ENCODE results near the gene SLC9A1.
A peak's percentile ranks its signal among the peaks of the same experiment; 100 is the strongest.

The SLC9A1 gene

DNA sequence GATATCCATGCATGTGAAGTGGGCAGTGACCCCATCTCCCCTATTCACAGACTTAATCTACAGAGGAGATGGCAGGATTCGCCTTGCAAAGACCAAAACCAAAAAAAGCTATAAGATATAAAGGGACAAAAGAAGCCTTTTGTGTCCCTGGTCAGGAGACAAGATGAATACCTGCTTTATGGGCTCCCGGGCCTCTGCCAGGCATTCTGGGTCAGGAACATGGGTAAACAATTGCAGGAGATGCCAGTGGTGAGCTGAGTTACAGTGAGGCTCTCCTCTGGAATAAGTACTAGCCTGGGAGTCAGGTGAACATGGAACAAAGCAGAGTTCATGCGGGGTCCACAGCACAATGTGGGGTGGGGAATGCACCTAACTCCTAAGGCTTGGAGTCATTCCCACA is 4.7 kb downstream of the SLC9A1 start:
- no peak for DNase-seq

DNA sequence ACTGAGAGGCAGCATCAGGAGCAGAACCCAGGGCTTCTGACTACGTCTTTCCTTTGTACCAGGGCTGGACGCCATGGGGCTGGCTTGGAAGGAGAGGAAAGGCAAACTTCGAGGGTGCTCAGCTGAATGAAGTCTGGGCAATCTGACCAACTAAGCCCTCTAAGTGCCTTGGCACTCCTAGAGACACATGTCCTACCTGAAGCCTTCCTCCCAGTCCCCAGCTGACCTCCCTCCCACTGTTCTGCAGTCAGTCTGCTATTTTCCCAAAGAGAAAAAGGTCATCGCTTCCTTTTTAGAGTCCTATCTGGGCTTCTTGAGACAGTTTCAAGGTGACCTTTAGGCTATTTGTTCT is 5.2 kb downstream of the SLC9A1 start:
- no peak for DNase-seq

DNA sequence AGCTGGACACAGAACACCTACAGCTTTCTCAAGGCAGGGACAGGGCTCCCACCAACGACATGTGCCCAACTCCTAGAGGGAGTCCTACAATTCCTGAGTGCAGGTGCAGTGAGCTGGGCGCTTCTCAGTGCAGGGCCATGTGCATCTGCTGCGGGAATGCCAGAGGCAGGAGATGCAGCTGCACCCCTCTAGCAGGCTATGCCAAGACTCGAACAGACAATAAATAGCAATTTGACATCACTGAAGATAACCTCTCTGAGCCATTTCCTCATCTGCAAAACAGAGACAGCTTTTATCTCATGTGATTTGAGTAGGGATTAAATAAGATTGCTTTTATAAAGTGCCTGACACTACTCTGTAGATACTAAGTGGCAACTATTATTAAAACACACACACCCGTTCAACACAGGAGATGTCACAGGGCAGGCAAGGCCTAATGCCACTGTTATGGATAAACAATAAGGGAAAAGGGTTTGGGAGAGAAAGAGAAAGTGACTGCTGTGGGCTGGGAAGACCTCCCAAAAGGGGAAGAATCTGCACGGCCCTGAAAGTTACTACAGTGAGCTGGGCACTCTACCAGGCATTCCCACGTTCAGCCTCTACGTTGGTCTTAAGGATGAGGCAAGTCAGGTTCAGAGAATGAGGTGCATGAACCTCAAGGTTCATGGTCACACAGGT is 5.7 kb downstream of the SLC9A1 start:
- DNase-seq, result no peak

DNA sequence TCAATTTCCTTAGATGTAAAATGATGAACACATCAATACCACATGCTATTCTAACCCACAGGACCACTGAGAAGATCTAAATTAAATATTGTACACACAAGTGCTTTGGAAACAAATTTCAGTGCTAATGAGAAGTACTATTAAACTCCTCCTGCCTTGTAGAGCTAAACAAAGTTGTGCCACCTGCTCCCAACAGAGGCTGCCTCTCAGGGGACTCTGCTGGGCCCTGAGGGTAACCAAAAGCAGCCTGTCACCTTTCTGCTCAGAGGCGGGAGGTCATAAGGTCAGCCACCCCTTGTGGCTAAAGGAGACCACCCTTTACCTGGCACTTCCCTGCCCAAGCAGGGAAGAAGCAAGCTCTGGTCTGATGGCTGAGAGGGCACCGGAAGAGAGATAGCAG is 6.3 kb downstream of the SLC9A1 start:
- DNase-seq, result no peak

DNA sequence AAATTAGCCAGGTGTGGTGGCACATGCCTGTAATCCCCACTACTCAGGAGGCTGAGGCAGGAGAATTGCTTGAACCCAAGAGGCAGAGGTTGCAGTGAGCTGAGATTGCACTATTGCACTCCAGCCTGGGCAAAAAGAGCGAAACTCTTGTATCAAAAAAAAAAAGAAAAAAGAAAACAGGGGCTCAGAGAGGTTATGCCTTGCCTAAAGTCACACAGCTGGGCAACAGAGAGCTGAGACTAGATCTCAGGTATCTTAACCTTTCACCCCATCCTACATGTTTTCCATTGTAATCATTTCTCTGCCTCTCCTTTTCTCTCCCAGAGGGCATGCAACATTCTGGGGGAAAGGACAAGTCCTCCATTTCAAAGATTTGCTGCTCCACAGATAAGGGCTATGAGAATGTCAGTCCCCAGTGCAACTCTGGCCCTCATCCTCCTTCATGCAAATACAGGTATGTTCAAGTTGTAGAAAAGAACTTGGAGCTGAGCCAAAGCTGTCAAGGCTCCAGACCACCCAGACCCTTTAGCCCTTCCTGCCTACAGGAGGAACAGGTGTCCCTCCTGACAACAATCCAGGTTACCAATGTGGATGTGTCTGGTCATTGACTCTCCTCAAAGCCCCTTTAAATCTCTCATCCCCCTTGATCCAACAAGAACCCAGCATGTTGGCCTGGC is 6.9 kb downstream of the SLC9A1 start:
- no peak for DNase-seq

DNA sequence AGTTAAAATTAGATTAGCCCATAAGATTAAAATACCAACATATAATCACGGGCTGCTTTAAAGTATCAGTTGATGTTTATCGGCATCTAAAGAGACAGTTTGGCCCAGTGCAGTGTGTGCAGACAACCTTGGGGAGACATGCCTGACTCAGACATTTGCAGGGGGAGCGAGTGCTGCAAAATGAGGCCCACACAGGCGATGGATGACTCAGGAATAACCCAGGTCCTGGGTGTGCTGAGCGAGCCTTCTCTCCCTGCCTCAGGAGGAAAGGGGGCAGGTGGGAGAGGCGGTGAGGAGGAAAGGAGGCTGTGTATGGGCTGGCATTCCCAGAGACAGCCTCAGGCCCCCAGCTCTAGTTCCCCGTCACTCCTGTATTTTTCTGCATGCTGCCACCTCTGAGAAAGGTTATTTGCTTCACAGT is 9.0 kb downstream of the SLC9A1 start:
- no peak for DNase-seq

DNA sequence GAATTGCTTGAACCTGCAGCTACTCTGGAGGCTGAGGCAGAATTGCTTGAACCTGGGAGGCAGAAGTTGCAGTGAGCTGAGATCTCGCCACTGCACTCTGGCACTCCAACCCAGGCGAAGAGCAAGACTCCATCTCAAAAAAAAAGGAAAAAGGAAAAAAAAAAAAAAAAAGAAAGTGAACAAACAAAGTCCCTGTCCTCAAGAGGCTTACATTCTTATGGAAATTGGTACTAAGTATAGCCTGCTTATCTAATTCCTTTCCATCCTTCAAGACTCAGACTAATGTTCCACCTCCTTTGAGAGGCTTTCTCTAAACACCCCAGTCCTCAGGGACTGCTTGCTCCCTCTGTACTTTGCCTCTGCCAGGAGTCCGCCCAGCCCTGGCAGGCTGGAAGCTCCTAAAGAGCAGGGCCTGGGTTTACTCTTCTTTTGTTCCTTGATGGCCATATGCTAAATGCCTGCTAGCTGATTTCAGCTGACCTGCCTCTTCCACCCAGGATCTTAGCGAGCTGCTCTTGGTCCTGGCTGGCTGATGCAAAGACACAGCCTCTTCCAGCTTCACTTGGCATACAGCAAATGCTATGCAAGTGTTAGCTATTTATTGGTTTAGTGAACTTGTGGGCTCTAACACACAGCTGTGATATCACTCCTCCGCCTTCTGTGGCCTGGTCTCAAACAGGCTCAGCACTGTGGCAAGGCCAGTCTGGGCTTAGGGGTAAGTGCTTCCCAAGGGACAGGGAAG is 9.8 kb downstream of the SLC9A1 start:
- no peak for DNase-seq

DNA sequence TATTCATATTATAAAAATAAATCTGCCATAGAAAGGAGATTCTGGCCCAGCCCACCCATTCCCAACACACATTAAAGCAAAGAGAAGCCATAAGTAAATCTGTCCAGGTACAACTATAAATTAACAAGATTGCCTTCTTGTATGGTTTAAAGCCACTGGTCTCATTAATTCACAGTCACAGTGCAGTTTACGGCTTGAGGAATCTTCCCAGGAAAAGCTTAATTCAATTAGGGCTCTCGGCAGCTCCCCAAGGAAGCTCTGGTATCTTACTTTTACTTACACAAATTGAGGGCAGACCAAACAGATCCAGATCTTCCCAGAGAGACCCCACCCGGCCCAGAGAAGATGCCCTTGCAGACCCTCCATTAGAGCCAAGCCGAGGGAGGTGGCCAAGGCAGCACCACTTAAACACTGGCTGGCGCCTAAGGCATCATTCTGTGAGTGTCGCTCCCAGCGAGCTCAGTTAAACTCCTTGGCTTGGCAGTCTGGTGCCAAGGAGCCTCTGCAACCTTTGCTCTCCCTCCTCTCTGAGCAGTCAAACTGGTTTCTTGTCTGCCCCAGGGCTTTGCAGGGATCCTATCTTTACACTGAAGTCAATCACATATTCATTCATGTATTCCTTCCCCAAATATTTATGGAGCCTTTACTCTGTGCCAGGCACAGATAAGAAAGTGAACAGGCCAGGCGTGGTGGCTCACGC is 10.7 kb downstream of the SLC9A1 start:
- no peak for DNase-seq

DNA sequence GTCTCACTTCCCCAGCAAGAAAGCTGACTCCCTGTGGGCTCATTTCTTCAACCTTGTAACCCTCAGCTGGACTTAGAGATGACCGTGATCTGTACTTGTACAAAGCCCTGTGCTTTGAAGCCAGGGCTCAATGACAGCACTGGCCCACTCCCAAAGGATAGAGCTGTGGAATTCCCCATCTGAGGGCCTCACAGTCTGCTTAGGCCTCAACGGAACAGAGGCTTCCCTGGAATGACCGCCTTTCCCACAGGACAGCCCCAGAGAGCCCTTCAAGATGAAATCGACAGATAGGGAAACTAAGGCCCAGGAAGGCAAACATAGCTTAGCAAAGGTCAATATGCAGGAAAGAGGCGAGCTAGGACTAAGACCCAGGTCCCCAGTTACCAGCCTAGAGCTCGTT is 11.5 kb downstream of the SLC9A1 start:
- no peak for DNase-seq

DNA sequence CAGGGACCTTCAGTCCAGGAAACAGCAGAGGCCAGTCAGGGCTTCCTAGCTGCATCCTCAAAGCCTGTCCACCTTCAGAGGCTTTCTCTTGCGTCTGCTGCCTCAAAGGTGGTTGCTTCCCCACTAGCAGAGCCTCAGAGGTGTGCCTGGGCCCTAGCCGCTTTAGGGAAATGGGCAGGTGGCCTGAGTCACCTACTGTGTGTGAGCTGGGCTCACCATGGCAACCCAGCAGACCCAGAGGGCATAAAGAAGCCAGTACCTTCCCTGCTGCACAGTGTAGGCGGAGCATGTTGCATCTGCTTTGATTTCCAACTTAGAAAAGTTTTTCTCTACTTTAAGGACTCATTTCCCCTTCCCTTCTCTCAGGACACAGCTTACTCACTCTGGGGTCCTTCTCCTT is 12.5 kb downstream of the SLC9A1 start:
- no peak for DNase-seq

DNA sequence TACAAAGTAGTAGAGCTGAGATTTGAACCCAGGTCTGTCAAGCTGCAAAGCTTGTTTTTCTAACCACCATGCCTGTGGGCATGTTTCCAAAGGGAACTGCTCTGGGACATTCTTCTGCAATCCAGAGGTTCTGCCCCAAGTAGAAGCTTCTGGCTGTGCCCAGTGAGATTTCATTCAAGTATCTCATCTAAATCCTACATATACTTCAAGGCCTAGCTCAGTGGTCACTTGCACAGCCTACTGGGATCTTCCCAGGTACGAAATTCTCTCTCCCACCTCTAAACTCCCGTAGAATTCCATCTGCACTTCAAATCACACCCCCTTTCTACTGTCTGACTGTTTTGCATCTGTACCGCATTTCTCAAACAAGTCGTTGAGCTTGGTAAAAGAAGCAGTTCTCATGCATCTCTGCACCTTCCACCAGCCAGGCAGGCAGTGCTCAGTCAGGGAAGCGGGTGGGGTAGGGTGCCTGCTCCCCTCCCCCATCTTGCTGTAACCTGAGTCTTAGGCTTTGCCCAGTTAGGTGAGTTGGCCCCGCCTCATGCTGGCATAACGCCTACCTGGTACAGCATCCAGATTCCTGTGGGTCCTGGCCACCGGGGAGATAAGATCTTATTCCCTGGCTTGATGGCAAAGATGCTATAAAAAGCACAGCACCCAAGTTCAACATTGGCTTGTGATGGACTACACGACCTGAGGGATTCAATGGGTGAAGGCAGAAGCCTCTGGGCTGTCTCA is 13.5 kb downstream of the SLC9A1 start:
- DNase-seq, result no peak

DNA sequence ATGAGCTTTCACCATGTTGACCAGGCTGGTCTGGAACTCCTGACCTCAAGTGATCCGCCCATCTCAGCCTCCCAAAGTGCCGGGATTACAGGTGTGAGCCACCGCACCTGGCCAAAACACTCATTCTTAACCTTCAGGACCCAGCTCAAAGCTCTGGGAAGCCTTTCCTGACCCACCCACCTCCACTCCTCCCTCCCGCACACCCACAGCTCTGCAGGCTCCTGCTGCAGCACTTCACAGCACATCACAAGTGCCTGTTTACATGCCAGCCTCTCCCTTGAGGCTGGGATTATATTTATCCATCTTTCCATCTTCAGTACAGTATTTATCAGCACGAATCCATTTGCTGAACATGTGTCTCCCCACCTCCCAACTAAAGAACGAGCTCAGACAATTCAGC is 14.9 kb downstream of the SLC9A1 start:
- DNase-seq, result no peak

DNA sequence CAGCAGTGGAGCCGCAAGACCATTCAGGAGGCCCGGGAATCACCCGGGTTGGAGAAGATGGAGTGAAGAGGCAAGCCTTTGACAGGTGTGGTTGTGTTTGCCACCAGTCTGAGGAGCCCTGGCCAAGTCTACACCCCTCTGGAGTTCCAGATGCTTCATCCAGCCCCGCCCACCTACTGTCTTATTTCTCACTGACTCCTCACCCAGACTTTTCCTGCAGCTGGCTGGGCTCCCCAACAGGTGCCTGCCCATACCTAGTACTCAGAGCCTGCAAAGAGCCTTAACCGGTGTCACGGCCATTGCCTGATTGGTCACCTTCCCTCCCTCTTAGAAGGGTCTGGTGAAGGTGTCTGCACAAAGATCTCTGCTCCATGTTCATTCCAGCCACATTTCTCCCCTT is 16.0 kb downstream of the SLC9A1 start:
- DNase-seq, result no peak

DNA sequence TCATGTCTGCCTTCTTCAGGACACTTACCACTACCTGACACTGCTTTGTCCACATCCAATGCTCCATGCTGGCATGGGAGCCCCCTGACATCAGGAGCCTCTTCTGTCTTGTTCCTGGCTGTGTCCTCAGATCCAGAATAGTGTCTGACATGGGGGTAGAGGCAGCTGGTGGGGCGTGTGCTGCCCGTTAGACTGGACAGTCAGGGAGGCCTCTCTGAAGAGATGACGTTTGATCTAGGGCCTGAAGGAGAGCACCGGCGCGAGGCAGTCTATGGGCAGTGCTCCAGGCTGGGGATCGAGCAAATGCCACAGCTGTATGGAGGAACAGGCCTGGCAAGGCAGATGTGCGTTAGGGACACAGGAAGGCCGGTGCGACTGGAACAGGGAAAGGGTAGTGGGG is 16.6 kb downstream of the SLC9A1 start:
- no peak for DNase-seq

DNA sequence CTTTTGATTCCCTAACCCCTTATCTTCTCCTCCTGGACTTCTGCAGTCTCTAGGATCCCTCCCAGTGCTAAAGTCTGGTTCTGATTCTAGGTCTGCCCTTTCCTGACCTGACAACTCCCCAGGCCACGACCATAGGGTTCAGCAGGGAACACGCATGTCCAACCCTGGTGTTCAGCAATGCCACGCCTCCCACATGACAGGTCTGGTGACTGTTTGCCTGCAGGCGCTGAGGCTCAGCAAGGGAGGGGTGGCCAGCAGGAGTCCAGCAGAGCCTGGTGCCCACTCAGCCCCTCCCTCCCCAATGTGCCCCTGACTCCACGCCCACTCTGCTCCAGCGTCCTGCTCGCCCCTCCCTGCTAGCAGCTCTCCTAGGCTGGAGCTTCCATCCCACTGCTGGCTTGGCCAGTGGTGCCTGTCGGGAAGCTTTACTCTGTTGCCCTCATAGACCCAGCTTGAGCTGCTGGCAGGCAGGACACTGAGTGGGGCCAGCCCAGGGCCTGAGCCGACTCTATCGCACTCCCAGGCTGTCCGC is 17.3 kb downstream of the SLC9A1 start:
- DNase-seq, result no peak

DNA sequence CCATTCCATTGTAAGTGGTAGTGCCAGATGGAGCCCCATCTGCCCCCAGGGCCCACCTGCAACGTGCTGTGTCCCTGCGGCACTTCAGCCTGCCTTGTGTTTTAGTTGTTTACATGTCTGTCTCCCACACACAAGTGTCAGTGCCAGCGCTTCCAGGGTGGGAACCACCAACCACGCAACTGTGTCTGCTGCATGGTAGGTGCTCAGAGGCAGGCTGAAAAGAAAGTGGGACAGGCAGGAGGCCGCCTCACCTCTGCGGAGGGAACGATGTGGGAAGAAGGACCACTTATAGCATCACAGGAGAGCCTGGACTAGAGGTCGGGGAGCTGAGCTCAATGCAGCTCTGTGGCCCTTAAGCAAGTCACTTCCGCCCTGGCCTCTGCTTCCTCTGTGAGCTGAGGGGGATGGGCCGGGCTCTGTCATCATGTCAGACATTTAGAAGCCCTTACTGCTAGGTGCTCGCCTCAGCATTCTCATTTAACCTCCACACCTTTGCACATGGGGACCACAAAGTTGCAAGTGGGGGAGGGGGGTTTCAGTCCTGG is 17.9 kb downstream of the SLC9A1 start:
- DNase-seq, result peak; percentile 18

DNA sequence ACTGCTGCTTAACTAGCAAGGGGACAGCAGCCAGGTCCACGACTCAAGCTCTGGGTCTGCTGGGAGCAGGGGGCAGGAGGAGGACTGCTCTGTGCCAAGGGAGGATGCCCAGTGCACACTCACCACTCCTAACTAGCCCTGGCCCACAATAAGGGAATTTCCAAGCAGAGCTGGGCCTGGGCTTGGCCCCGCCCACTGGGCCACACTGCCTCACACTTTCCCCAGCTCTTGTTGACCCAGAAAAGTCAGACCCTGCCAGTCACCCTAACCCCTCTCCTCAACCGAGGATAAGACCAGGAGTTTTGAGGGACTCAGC is 18.7 kb downstream of the SLC9A1 start:
- no peak for DNase-seq

DNA sequence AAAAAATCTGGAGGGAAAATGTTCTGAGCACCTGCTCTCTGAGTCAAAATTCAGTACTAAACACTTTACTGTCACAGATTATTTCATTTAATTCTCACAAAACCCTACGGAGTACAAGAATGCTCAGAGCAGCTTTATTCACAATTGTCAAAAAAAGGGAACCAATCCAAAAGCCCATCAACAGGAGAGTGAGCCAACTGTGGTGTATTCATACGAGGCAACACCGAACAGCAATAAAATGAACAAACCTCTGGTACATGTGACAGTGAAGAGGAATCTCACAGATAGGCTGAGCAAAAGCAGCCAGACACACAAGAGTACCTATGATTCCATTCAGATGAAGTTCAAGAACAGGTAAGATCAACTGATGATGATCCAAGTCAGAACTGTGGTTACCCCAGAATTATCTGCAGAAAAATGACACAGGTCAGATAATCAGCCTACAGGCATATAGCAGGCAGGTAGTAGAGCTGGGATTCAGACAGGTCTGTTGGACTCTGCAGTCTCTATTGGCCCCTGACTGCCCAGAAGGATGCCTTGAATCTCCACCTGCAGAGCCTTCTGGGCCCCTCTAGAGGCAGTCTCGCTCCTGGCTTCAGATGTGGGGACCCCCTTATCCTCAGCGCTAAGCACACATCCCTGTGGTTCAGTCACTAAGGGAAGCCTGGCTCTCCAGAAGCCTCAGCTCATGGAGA is 19.2 kb downstream of the SLC9A1 start:
- DNase-seq, result no peak

DNA sequence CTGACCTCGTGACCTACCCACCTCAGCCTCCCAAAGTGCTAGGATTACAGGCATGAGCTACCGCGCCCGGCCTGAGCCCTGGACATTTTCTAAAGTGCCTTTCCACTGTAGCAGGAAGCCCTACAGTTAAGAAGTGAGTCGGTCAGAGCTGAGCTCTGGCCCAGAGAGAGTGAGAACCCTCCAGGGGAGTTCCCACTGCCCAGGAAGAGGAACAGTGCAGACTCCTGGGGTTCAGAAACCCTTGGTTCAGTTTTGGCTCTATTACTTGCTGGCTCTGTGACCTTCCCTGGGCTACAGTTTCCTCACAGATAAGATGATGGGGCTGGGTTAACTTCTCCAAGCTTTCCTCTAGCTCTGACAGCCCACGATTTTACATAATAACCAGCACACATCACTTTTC is 20.9 kb downstream of the SLC9A1 start:
- no peak for DNase-seq

DNA sequence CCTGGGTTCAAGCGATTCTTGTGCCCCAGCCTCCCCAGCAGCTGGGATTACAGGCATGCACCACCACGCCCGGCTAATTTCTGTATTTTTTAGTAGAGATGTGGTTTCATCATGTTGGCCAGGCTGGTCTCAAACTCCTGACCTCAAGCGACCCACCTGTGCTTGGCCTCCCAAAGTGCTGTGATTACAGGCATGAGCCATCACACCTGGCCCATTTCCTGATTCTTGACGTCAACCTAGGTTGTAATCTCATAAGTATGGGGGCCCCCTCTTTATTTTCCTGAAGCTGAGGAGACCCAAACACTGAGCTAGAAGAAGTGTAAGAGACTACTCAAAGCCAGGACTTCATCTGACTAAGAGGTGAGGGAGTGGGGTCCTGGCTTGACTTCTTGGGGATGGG is 21.8 kb downstream of the SLC9A1 start:
- DNase-seq, result no peak

DNA sequence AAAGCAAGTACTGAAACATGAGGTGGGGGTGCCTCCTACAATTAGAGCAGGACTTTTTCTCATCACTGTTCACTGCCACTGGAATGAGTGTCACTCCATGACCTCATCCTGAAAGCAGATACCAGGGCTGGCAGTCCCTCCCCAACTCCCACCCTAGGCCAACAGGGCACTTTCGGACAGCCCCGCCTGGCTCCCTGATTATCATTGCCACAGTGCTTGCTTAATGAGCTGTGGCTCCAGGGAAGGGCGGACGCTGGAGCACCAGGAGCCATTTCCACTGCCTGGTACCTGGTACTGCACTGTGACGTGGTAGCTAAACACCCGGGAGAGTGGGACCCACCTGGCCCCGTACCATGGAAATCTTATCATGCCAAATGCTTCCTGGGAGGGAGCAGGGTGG is 22.3 kb downstream of the SLC9A1 start:
- no peak for DNase-seq

DNA sequence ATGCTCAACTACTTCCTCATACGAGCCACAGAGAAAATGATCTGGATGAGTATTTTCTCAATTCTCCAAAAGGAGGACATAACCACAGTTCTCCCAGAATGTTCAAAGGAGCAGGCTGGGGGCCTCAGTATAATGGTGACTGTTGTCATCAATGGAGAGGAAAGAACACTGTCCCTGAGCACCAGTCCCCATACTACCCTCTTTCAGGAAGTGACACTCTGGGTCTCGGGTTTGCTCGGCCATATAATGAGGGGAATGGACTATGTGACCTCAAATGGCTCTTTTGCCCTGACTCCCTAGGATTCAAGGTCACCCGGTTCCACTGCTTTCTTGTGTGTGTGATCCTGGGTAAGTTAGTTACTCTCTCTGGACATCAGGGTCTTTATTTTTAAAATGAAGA is 22.8 kb downstream of the SLC9A1 start:
- DNase-seq, result no peak

Measured in OCI-M1 (cell line).